AG04450 (cell line): ENCODE measurements around the gene RAPGEF1. TPM values are rescaled to one million over a fixed set of nuclear protein-coding genes. Genes with fewer than 3 reads are reported as not detected.

Experiments
- CTCF ChIA-PET: fragments of 300-600, 350-600 bp; formaldehyde crosslinking; extraction: SDS; loops from one replicate; lab custom pipeline; 2022; ENCODE audit warnings: antibody characterized with exemption, inconsistent platforms; lab: Charles Lee
- POLR2A ChIA-PET: fragments of 350-600 bp; formaldehyde crosslinking; extraction: SDS; loops from one replicate; lab custom pipeline; 2021; ENCODE audit warnings: antibody characterized with exemption, inconsistent platforms; lab: Yijun Ruan, JAX
- DNase-seq: peaks from one replicate; pipeline ENCODE4 v3.0.0-alpha.2; 2011; ENCODE audit warnings: low read depth, low spot score
- H3K27ac ChIP-seq: one replicate; pipeline ENCODE4 v1.5.1; 2012; ENCODE audit warnings: low read depth, low read length, control low read depth
- H3K27me3 ChIP-seq: one replicate; pipeline ENCODE4 v1.6.0; 2012; ENCODE audit warnings: low read length; ENCODE audit not compliant: control insufficient read depth, insufficient read depth
- H3K4me3 ChIP-seq: 2 replicates; pipeline ENCODE4 v1.5.1; 2011; ENCODE audit warnings: mild to moderate bottlenecking, low read depth, low read length, control low read depth
- H3K9me3 ChIP-seq: 2 replicates; pipeline ENCODE4 v1.5.1; 2012; ENCODE audit warnings: low read length; ENCODE audit not compliant: control insufficient read depth, insufficient read depth
- polyA plus RNA-seq: library from polyadenylated mRNA; depleted of rRNA; stranded (reverse); fragments of >200 nt; gene quantifications from 2 replicates; pipeline ENCODE4 v1.2.3, GENCODE V29; 2011
- TF ChIP-seq, protein P1 (sequence below): IDR thresholded peaks from 2 replicates; pipeline ENCODE4 v1.5.1; 2011; ENCODE audit warnings: low read depth, low read length, control low read depth, inconsistent platforms

RAPGEF1 gene
- polyA plus RNA-seq, 1 experiment = 27.6 TPM

DNA sequence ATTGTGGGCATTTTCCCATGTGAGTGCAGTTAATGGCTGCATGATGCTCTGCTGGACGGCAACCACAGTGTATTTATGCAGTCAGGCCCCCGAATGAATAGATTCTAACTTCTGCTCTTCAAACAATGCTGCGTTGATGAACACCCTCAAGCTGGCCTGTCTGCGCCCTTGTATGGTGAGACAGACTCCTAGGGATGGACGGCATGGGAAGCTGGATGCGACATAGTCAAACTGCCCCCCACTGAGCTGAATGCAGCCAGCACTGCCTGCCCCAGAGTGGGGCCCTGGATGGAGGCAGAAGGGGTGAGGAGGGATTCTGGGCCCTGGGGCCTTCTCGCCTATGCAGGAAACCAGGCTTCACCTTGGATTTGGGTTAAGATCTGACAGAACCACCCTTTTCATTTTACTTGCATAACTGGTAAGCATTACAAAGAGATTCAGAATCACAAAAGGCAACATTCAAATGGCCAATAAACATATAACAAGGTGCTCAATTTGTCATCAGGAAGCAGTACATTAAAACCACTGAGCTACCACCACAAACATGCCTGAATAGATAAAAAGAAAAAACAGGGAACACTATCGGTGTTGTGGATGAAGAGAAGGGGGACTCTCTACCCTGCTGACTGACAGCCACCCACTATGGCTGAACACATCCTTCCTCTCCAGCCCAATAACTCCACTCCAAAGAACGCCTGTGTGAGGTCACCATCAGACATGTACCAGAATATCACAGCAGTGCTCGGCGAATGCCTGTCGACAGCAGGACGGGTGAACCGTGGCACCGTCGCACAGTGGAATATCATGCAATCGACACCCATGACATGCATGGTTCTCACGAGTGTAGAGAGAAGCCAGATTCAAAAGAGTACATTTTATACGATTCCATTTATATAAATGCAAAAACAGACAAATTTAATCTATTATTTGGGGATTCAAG lies 79.1 kb downstream of the RAPGEF1 start:
- ChIA-PET CTCF (no interaction called here), POLR2A (no interaction called here)
- no peaks in the 10 kb centered on the region for H3K9me3 ChIP-seq
- TF ChIP-seq, protein P1, sequence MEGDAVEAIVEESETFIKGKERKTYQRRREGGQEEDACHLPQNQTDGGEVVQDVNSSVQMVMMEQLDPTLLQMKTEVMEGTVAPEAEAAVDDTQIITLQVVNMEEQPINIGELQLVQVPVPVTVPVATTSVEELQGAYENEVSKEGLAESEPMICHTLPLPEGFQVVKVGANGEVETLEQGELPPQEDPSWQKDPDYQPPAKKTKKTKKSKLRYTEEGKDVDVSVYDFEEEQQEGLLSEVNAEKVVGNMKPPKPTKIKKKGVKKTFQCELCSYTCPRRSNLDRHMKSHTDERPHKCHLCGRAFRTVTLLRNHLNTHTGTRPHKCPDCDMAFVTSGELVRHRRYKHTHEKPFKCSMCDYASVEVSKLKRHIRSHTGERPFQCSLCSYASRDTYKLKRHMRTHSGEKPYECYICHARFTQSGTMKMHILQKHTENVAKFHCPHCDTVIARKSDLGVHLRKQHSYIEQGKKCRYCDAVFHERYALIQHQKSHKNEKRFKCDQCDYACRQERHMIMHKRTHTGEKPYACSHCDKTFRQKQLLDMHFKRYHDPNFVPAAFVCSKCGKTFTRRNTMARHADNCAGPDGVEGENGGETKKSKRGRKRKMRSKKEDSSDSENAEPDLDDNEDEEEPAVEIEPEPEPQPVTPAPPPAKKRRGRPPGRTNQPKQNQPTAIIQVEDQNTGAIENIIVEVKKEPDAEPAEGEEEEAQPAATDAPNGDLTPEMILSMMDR = no peak
- H3K27ac ChIP-seq = no peak overlapping the region
- no peak overlapping the region for H3K4me3 ChIP-seq
- no peaks in the 10 kb centered on the region for H3K27me3 ChIP-seq
- DNase-seq = no peak

DNA sequence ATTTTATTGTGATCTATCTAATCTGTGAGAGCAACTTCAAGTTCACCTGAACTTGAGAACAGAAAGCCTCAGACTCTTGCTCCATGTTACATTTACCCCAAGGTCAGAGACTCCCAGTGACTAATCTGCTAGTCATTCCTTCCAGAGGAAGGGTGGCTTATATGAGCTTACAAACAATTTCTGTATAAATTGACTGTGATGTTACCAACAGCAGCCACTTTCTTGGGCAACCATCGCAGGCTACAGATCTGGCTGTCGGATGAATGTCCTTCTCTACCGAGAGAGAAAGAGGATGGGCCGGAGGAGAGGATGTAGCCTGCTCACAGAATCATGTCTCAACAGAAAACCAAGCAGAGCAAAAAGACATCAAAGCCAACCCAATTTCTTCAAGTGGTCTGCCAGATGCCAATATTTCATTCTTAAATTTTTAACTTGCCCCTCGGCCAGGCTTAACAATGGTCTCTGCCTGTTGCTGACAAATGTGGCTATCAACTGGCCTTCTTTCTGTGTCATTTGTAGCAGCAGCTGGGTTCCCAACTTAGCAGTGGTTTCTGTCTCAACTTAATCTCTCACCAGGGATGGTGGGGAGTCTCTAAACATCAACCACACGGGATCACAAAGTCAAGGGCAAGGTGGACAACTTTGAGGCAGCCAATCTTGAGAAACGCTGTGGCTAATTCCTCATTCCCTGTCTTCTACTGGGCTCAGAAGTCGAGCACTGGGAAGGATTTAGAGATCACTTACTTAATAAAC lies 81.3 kb downstream of the RAPGEF1 start:
- TF ChIP-seq, protein P1 = no peak
- Histone ChIP-seq H3K27me3 (no peaks in the 10 kb centered on the region), H3K4me3 (no peak overlapping the region; the same call in none of the 2 replicates), H3K27ac (peak overlapping the region; percentile 94), H3K9me3 (no peaks in the 10 kb centered on the region)
- POLR2A ChIA-PET = interaction anchor here (0.6 to 2.1 kb wide), 8 partner anchors 10 to 80 kb away, joined by 3 to 20 read pairs (median 3); no protein-coding TSS in a partner anchor
- CTCF ChIA-PET = interaction anchor here (1.3 kb wide), 1 partner anchor 82 kb away, joined by 4 read pairs; no protein-coding TSS in a partner anchor
- peak; percentile 76 for DNase-seq

DNA sequence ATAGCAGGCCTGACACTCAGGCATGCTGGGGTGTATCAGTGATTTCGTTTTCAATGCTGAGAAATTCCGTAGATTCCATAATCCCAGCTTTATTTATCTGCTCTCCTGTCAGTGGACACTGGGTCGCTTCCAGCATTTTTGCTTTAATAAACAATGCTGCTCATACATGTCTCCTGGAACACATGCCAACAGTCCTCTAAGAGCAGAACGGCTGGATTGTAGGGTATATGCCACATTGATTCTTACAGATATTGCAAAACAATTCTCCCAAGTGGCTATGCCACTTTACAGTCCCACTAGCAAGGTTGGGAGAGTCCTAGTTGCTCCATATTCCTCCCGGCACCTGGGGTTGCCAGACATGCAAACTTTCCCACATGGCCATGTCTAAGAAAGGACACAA lies 81.9 kb downstream of the RAPGEF1 start:
- Histone ChIP-seq H3K27ac (peak overlapping the region; percentile 94), H3K27me3 (no peaks in the 10 kb centered on the region), H3K4me3 (peak overlapping the region; percentile 18; the same call in 1 of the 2 replicates), H3K9me3 (no peaks in the 10 kb centered on the region)
- DNase-seq = peak; percentile 74
- TF ChIP-seq, protein P1 = no peak
- CTCF ChIA-PET = no interaction called here
- POLR2A ChIA-PET = interaction anchor here (1.0 to 2.1 kb wide), 6 partner anchors 14 to 76 kb away, joined by 3 to 20 read pairs (median 4); no protein-coding TSS in a partner anchor

DNA sequence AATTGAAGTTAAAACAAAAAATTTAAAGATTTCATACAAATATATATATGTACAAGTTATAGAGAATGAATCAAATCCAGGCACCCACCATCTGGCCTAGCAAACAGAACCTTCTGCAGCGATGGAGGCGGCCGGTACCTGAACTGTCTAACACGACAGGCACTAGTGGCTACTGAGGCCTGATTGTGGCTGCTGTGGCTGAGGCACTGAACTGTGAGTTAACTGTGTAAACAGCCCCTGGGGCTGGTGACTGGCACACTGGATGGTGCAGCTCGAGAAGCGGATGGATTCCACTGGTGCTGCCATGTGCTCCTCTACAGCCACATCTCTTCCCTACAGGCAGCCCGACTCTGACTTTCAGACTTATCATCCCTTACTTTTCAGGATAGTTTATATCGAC lies 82.4 kb downstream of the RAPGEF1 start:
- Histone ChIP-seq H3K27me3 (no peaks in the 10 kb centered on the region), H3K27ac (peak overlapping the region; percentile 94), H3K4me3 (no peak overlapping the region), H3K9me3 (no peaks in the 10 kb centered on the region)
- no peak for DNase-seq
- POLR2A ChIA-PET = interaction anchor here (1.5 to 2.1 kb wide), 3 partner anchors 16 to 49 kb away, joined by 4 to 20 read pairs (median 7); no protein-coding TSS in a partner anchor
- CTCF ChIA-PET = no interaction called here
- TF ChIP-seq, protein P1 = no peak
